Keratinocyte (primary cell): ENCODE data around the gene WWC2. TPM values are rescaled to one million over a fixed set of nuclear protein-coding genes. Genes with fewer than 3 reads are reported as not detected.

Experiments used
- DNase-seq: peaks from one replicate; pipeline ENCODE4 v3.0.0-alpha.2; 2011; ENCODE audit warnings: low read depth, missing footprints, low spot score
- FAIRE-seq: peaks from 2 replicates; lab custom pipeline; 2011; peaks lifted over from hg19 to GRCh38; lab: Jason Lieb, UNC
- H2AFZ ChIP-seq: 2 replicates; pipeline ENCODE4 v1.6.0; 2012; ENCODE audit warnings: low read length, control low read depth, inconsistent platforms; ENCODE audit not compliant: control insufficient read depth
- H3K27ac ChIP-seq: 2 replicates; pipeline ENCODE4 v1.5.1; 2011; ENCODE audit warnings: low read length; ENCODE audit not compliant: control insufficient read depth, insufficient read depth
- H3K27me3 ChIP-seq: 3 replicates; pipeline ENCODE4 v1.6.0; 2011; ENCODE audit warnings: low read length; ENCODE audit not compliant: control insufficient read depth, insufficient read depth; ENCODE audit errors: extremely low read depth
- H3K36me3 ChIP-seq, 2 experiments: 2 replicates in 1 of 2; 3 replicates in 1 of 2; pipeline ENCODE4 v1.5.1; 2011; ENCODE audit warnings: low read length in 2 of 2, mild to moderate bottlenecking in 1 of 2; ENCODE audit not compliant: control insufficient read depth in 2 of 2, insufficient read depth in 2 of 2; ENCODE audit errors: extremely low read depth in 1 of 2
- H3K4me1 ChIP-seq: 3 replicates; pipeline ENCODE4 v1.5.1; 2011; ENCODE audit warnings: low read length; ENCODE audit not compliant: control insufficient read depth, insufficient read depth; ENCODE audit errors: extremely low read depth
- H3K4me2 ChIP-seq: 3 replicates; pipeline ENCODE4 v1.6.0; 2011; ENCODE audit warnings: low read depth, low read length; ENCODE audit not compliant: control insufficient read depth, insufficient read depth; ENCODE audit errors: extremely low read depth
- H3K4me3 ChIP-seq, 3 experiments: fragments of 200-600 bp in 1 of 3; sonication (generic) in 1 of 3; 2 replicates in 2 of 3; 3 replicates in 1 of 3; pipeline ENCODE4 v1.5.1; 2011 to 2016; ENCODE audit warnings: low read length in 3 of 3, mild to moderate bottlenecking in 3 of 3, control low read depth in 2 of 3, inconsistent platforms in 1 of 3, low read depth in 1 of 3, mixed read lengths in 1 of 3, mixed run types in 1 of 3, moderate library complexity in 1 of 3; ENCODE audit not compliant: control insufficient read depth in 2 of 3, insufficient read depth in 2 of 3; ENCODE audit errors: extremely low read depth in 1 of 3
- H3K79me2 ChIP-seq: 2 replicates; pipeline ENCODE4 v1.6.0; 2012; ENCODE audit warnings: low read length; ENCODE audit not compliant: control insufficient read depth, insufficient read depth
- H3K9ac ChIP-seq: 3 replicates; pipeline ENCODE4 v1.6.0; 2011; ENCODE audit warnings: low read length; ENCODE audit not compliant: control insufficient read depth, insufficient read depth; ENCODE audit errors: extremely low read depth
- H3K9me1 ChIP-seq: 3 replicates; pipeline ENCODE4 v1.6.0; 2011; ENCODE audit warnings: low read length; ENCODE audit not compliant: control insufficient read depth, insufficient read depth; ENCODE audit errors: extremely low read depth
- H3K9me3 ChIP-seq: 2 replicates; pipeline ENCODE4 v1.5.1; 2012; ENCODE audit warnings: low read depth, low read length; ENCODE audit not compliant: control insufficient read depth
- H4K20me1 ChIP-seq: 3 replicates; pipeline ENCODE4 v1.6.0; 2011; ENCODE audit warnings: low read length; ENCODE audit not compliant: control insufficient read depth, insufficient read depth; ENCODE audit errors: extremely low read depth
- CTCF ChIP-seq, 3 experiments: IDR thresholded peaks in 1 of 3; conservative IDR thresholded peaks in 1 of 3; optimal IDR thresholded peaks in 1 of 3; 2 replicates in 2 of 3; 3 replicates in 1 of 3; pipeline versions ENCODE3 to v1.5.1; 2011; ENCODE audit warnings: low read length in 3 of 3, mild to moderate bottlenecking in 3 of 3, moderate library complexity in 2 of 3, control low read depth in 1 of 3, inconsistent platforms in 1 of 3; ENCODE audit not compliant: insufficient read depth in 2 of 3; ENCODE audit errors: extremely low read depth in 1 of 3
- EZH2 ChIP-seq: IDR thresholded peaks from one replicate; pipeline ENCODE4 v1.6.1; 2012; ENCODE audit warnings: inconsistent platforms, mild to moderate bottlenecking, low read length, moderate library complexity
- dilution Hi-C: fragments of 300-500 bp; cut with MboI; formaldehyde crosslinking; loops from one replicate; pipeline ENCODE4 v1.7.0; 2020; ENCODE audit warnings: low sequenced_read_pairs; ENCODE audit not compliant: extremely low pct_ligation_motif_present
- polyA plus RNA-seq, 5 experiments: library from polyadenylated mRNA; depleted of rRNA in 3 of 5; stranded (reverse) in 3 of 5; stranded (forward) in 1 of 5; unstranded in 1 of 5; fragments of >200 nt; gene quantifications; 1 replicate in 1 of 5; 2 replicates in 3 of 5; 3 replicates in 1 of 5; pipeline versions ENCODE4 v1.2.1 to v1.2.3, GENCODE V29; 2011 to 2012; ENCODE audit warnings: missing spikeins in 2 of 5, low read depth in 1 of 5, low replicate concordance in 1 of 5

Gene WWC2
- polyA plus RNA-seq, 1 donor (not counting 4 experiments of a cell fraction or from before 2014, with no cell fraction given): 15.4 TPM

GRCh38 chr4:183306811-183307210 lies 207.8 kb downstream of the WWC2 start:
- no peak overlapping the region for H3K4me3 ChIP-seq
- no peaks in the 10 kb centered on the region for H3K9me1 ChIP-seq
- no peaks in the 10 kb centered on the region for H4K20me1 ChIP-seq
- dilution Hi-C loops: no loop called here
- H3K9me3 ChIP-seq: no peaks in the 10 kb centered on the region
- no peaks in the 10 kb centered on the region for H3K36me3 ChIP-seq
- H3K79me2 ChIP-seq: no peaks in the 10 kb centered on the region
- H3K9ac ChIP-seq: no peak overlapping the region
- no peak for TF ChIP-seq CTCF (optimal IDR thresholded peaks at IDR 0.05 in 1 of 3, IDR thresholded peaks at IDR 0.05 in 1 of 3, conservative IDR thresholded peaks at IDR 0.05 in 1 of 3; ENCODE audit: extremely low read depth in 1 of 3, insufficient read depth in 2 of 3, low read length in 3 of 3)
- no peak for TF ChIP-seq EZH2
- no peak for DNase-seq
- FAIRE-seq: no peak
- no peak overlapping the region for H2AFZ ChIP-seq
- H3K4me1 ChIP-seq: no peaks in the 10 kb centered on the region
- H3K27ac ChIP-seq: no peak overlapping the region
- no peaks in the 10 kb centered on the region for H3K27me3 ChIP-seq
- H3K4me2 ChIP-seq: no peak overlapping the region

DNA sequence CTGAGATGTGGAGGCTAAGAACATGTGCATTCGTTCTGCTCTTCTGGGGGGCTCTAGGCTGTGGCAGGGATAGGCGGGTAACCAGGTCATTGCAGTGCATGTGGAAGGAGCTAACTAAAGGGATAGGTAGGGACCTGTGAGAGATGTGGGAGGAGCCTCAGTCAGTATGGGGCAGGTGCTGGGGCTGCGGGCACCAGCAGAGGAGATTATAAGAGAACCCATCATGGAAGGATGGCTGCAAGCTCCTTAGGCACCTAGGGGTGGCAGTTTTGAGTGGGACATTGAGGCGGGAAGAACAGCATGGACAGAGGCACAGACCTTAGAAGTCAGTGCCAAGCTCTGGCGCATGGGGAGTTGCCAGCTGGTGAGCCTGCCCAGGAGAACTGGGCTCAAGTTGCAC lies 213.8 kb downstream of the WWC2 start:
- Histone ChIP-seq H3K4me1 (no peaks in the 10 kb centered on the region), H3K27me3 (no peaks in the 10 kb centered on the region), H4K20me1 (no peaks in the 10 kb centered on the region), H3K9me1 (no peaks in the 10 kb centered on the region), H3K9ac (no peak overlapping the region), H3K9me3 (no peaks in the 10 kb centered on the region), H2AFZ (no peak overlapping the region), H3K27ac (no peak overlapping the region), H3K4me3 (no peak overlapping the region), H3K36me3 (peaks cover 9 to 13% of the 10 kb centered on the region in 2 experiments), H3K4me2 (no peak overlapping the region), H3K79me2 (no peaks in the 10 kb centered on the region)
- no peak for TF ChIP-seq EZH2
- TF ChIP-seq CTCF (optimal IDR thresholded peaks at IDR 0.05 in 1 of 3, IDR thresholded peaks at IDR 0.05 in 1 of 3, conservative IDR thresholded peaks at IDR 0.05 in 1 of 3; ENCODE audit: extremely low read depth in 1 of 3, insufficient read depth in 2 of 3, low read length in 3 of 3): no peak
- FAIRE-seq (no peak), DNase-seq (no peak)
- dilution Hi-C loops: no loop called here
